Kidney capillary endothelial cell (primary cell): ENCODE results near the gene ULK3.

Experiments used
- DNase-seq: peaks from one replicate; pipeline ENCODE4 v3.0.0-alpha.2; 2018; ENCODE audit warnings: low spot score

ULK3 gene

DNA sequence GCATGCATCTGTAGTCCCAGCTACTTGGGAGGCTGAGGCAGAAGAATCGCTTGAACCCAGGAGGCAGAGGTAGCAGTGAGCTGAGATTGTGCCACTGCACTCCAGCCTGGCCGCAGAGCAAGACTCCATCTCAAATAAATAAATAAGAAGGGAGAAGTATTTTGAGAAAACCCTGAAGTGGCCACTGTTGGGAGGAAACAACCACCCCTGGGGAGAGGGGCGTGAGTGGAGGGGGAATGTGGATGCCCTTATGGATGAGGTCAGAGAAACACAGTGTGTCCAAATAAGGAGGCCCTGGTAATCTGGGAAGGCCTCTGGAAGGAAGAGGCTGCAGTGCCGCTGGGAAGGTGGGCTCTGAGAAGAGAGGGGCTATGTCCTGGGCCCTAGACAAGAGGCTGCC, 20.7 kb downstream of the ULK3 start:
- no peak for DNase-seq

GRCh38 chr15:74821790-74822158, 21.2 kb downstream of the ULK3 start:
- no peak for DNase-seq

GRCh38 chr15:74821091-74821789, 21.7 kb downstream of the ULK3 start:
- DNase-seq = no peak

- no peak for DNase-seq
Observed at GRCh38 chr15:74820056-74820455, 22.9 kb downstream of the ULK3 start.

- peak; percentile 73 for DNase-seq
Observed at GRCh38 chr15:74817370-74817737, 25.6 kb downstream of the ULK3 start.

DNA sequence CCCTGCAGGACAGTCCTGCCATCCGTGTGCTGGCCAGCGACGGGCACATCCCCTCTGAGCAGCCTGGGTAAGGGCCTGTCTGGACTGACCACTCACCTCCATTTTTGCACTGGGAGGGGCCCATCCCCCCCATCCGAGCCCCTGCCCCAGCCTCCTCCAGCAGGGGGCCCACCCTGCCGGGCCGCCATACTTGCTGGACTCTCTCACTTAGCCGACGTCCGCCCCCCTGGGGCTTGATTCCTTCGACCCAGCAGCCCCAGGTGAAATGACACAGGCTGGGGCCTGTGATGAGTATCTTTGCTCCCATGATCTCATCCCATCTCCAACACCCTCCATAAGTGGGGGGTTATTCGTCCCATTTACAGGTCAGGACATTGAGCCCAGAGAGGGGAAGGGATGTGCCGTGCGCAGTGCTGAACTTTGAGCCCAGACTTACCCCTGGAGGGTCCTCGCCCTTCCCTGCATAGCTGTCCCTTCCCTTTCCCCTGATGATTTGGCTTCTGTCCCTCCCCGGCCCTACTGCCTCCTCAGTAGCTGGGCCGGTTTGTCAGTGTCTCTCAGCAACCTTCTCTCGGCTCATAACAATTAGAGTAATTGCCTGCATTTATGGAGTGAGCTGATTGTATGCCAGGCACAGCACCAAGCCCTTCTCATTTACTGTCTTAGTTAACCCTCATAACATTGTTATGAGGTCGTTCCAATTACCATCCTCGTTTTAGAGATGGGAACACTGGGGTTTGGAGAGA, 26.2 kb downstream of the ULK3 start:
- DNase-seq = peak; percentile 12

GRCh38 chr15:74815961-74816360, 27.0 kb downstream of the ULK3 start:
- no peak for DNase-seq

- no peak for DNase-seq
Observed at GRCh38 chr15:74815121-74815934, 27.6 kb downstream of the ULK3 start.

DNA sequence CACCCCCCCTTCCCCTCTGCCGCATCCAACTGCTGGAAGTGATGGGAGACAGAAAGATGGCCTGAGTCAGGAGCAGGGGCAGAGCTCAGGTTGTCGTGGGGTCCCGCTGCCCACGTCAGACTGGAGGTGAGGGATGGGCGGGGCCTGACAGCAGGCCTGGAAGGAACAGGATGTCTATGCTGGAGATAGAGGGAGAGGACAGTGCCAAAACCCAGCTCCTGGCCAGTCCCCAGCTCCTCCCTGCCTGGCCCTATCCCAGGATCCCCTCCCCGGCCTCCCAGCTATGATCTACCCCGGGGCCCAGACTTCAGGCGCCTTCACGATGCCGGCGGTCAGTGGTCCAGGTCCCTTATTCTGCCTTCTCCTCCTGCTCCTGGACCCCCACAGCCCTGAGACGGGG, 30.4 kb downstream of the ULK3 start, which contains the start of gene LMAN1L:
Gene LMAN1L (plus strand): TSS at position 303 of the 400 bp plus-strand sequence. CDS start 20 bp downstream, at position 323.
- no peak for DNase-seq

GRCh38 chr15:74809956-74810355, 33.0 kb downstream of the ULK3 start:
- DNase-seq = no peak

DNA sequence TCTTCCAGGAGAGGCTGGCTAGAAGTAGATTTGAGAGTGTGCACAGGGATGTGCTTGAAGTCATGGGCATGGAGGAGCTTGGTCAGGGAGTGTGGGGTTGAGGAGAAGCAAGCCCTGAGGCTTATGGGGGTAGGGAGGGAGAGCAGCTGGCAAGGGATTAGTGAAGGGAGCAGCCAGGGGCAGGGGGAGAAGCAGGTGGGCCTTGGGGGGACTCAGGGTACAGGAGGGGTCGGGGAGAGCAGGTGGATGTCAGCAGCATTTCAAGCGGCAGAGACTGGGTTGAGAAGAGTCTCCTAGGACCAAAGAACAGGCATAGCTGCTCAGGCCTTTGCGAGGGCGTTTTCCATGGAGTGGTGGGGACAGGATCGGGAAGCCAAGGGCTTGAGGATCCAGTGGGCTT, 33.7 kb downstream of the ULK3 start:
- no peak for DNase-seq

GRCh38 chr15:74808840-74809229, 34.1 kb downstream of the ULK3 start:
- DNase-seq = no peak

DNA sequence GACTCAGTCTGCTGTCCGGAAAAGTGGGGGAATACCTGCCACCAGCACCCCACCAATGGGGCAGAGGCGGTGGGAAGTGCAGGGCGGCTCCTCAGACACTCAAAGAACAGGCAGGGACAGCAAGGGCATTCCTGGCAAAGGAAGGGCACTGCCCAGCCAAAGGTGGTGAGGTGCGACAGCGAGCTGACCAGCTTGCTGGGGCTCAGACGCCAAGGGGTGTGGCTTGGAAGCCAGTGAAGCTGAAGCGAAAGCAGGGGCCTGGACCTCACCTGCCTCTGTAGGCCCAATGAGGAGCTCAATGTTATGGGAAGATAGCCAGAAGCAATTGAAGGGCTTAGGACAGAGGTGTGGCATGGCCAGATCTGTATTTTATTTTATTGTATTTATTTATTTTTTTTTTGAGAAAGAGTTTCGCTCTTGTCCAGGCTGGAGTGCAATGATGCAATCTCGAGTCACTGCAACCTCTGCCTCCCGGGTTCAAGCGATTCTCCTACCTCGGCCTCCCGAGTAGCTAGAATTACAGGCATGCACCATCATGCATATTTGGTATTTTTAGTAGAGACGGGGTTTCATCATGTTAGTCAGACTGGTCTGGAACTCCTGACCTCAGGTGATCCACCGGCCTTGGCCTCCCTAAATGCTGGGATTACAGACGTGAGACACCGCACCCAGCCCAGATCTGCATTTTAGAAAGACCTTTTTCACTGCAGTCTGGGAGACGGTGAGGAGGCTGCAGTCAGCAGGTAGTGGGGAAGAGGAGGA, 34.7 kb downstream of the ULK3 start:
- DNase-seq = no peak

GRCh38 chr15:74807282-74807681, 35.7 kb downstream of the ULK3 start:
- DNase-seq = no peak

DNA sequence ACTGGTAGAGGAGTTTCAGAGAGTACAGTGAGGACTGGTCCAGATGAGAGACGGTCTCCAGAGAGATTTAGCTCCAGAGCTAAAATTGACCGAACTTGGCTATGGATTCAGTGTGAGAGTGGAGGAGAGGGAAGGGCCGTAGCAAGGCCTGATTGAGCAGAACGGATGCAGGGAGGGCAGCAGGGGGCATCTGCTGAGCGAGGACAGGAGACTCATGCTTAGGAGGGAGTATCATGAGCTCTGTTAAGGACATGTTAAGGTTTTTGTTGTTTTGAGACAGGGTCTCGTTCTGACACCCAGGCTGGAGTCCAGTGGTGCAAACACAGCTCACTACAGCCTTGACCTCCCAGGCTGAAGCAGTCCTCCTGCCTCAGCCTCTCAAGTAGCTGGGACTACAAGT, 38.0 kb downstream of the ULK3 start:
- no peak for DNase-seq

- DNase-seq = no peak
Observed at GRCh38 chr15:74802862-74803447, 40.0 kb downstream of the ULK3 start.

DNA sequence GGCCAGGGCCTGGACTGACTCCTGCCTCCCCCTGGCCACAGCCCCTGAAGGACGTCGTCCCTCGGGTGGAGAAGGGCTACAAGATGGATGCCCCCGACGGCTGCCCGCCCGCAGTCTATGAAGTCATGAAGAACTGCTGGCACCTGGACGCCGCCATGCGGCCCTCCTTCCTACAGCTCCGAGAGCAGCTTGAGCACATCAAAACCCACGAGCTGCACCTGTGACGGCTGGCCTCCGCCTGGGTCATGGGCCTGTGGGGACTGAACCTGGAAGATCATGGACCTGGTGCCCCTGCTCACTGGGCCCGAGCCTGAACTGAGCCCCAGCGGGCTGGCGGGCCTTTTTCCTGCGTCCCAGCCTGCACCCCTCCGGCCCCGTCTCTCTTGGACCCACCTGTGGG, 40.7 kb downstream of the ULK3 start:
- DNase-seq = no peak

DNA sequence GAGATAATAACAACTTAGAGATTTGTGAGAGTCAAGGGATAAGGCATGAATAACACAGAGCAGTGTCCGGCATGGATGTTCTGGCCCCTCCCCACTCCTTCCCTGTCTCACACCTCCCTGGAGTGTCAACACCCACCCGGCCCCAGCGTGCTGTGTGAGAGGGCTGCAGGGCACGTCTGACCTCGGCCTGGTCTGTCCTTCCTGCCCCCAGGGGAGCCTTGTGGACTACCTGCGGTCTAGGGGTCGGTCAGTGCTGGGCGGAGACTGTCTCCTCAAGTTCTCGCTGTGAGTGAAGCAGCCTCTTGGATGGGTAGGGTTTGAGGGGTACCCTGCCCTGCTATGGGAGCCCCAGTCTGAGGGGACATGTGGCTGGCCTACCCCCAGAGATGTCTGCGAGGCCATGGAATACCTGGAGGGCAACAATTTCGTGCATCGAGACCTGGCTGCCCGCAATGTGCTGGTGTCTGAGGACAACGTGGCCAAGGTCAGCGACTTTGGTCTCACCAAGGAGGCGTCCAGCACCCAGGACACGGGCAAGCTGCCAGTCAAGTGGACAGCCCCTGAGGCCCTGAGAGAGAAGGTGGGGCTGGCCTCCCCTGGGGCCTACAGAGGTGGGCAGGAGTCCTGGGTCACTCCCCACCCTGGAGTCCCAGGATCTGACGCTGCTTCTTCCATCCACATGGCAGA, 41.5 kb downstream of the ULK3 start:
- no peak for DNase-seq

DNA sequence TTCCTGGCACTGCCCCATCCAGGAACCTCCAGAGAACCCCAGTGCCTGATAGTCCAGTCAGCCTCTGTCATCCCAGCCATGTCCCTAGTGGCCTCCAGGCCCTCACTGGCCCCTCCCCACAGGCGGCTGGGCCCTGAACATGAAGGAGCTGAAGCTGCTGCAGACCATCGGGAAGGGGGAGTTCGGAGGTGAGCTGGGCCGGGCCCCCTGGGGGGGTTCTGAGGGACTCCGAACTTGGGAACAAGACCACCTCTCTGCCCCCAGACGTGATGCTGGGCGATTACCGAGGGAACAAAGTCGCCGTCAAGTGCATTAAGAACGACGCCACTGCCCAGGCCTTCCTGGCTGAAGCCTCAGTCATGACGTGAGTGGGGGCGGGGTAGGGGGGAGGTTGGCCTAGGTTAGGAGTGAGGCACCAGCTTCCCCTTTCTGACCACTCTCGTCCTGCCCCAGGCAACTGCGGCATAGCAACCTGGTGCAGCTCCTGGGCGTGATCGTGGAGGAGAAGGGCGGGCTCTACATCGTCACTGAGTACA, 42.3 kb downstream of the ULK3 start:
- no peak for DNase-seq

DNA sequence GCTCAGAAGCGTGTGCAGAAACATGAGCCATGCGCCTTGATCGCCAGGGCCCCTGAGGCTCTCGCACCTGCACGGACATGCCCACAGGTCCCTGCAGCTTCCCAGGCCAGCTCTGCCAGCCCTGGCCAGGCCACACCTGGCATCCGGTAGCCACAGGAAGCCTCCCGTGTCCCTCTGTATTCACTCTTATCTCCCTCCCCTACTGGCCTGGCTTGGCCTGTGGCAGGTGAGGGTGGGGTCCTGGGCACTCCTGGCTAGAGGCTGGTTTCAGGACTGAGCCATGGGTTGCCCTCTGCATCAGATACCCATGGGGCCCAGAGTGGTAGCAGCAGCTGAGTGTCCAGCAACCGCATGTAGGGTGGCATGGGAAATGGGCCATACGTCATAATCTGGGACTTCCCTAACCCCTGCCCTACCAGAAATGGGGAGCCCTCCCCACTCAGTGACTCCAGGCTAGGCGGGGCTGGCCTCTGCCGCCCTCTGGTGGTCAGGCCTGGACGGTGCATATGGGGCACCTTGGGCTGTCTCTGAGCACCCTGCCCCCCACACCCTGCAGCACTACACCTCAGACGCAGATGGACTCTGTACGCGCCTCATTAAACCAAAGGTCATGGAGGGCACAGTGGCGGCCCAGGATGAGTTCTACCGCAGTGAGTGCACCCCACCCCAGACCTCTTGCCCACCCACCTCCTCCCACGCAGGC, 42.9 kb downstream of the ULK3 start:
- peak; percentile 59 for DNase-seq
